ENCODE results near the gene CMPK1. TPM values are rescaled to one million over a fixed set of nuclear protein-coding genes. Genes with fewer than 3 reads are reported as not detected.

CMPK1 gene
- total and polyA plus RNA-seq, 10 of the 15 experiments (the other 5 are each of a cell fraction or from before 2014, with no cell fraction given) = 43.7 to 159 (median 85.6) TPM

DNA sequence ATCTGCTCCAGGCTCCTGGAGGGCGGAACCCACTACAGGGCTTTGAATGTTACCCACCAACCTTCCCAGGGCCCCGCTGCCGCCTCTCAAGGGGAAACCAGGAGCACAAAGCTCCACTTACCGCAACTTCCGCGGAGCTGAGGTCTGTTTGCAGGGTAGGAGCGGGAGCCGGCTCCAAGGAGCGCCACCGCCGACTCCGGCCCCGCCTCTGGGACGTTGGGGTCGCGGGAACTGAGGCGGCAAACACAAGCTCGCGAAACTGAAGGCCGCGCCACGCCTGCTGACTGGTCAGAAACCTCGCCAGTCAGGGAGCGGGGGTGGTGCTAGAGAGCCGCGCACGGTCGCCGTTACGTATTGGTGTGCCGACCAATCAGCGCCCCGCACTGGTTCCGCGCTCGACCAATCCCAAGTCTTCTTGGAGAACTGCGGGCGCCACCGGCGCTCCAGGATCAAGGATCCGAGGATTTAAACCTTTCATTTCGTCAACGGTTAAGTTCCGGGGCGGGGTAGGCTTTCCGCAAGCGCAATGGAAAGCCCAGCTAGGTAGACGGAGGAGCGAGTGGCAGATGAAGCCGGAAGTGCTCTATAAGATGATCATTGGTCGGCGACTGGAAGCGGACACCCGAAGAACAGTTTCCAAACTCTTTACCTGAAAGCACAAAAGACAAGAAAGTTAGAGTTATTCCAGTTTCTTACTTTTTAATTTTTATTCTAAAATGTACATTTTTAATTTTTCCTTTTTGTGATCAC is 19.5 kb upstream of the CMPK1 start, which contains the start of gene STIL (continued):
- TF ChIP-seq, protein P1, sequence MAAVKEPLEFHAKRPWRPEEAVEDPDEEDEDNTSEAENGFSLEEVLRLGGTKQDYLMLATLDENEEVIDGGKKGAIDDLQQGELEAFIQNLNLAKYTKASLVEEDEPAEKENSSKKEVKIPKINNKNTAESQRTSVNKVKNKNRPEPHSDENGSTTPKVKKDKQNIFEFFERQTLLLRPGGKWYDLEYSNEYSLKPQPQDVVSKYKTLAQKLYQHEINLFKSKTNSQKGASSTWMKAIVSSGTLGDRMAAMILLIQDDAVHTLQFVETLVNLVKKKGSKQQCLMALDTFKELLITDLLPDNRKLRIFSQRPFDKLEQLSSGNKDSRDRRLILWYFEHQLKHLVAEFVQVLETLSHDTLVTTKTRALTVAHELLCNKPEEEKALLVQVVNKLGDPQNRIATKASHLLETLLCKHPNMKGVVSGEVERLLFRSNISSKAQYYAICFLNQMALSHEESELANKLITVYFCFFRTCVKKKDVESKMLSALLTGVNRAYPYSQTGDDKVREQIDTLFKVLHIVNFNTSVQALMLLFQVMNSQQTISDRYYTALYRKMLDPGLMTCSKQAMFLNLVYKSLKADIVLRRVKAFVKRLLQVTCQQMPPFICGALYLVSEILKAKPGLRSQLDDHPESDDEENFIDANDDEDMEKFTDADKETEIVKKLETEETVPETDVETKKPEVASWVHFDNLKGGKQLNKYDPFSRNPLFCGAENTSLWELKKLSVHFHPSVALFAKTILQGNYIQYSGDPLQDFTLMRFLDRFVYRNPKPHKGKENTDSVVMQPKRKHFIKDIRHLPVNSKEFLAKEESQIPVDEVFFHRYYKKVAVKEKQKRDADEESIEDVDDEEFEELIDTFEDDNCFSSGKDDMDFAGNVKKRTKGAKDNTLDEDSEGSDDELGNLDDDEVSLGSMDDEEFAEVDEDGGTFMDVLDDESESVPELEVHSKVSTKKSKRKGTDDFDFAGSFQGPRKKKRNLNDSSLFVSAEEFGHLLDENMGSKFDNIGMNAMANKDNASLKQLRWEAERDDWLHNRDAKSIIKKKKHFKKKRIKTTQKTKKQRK (IDR thresholded peaks at IDR 0.05; ENCODE audit: low read depth, low read length) = no peak
- TF ChIP-seq ZSCAN29 (IDR thresholded peaks at IDR 0.05) (no peak), ZNF207 (IDR thresholded peaks at IDR 0.05; ENCODE audit: borderline replicate concordance) (no peak; the same call in 1 of the 2 replicates), RCOR1 (conservative IDR thresholded peaks at IDR 0.05; ENCODE audit: low read depth, low read length) (0 out of 2 replicates have a peak, but pooled peaks have one; percentile 56), SUZ12 (IDR thresholded peaks at IDR 0.05; ENCODE audit: unreplicated experiment) (no peak), RAD51 (IDR thresholded peaks at IDR 0.05) (no peak), TBL1XR1 (IDR thresholded peaks at IDR 0.05; ENCODE audit: low read depth, low read length) (no peak), HCFC1 (IDR thresholded peaks at IDR 0.05; ENCODE audit: low read length) (peak; percentile 27; the same call in 1 of the 2 replicates), KLF5 (IDR thresholded peaks at IDR 0.05; ENCODE audit: partially characterized antibody) (no peak), SIN3A (IDR thresholded peaks at IDR 0.05; ENCODE audit: low read depth, low read length) (peak; percentile 99), GABPA (IDR thresholded peaks at IDR 0.05; ENCODE audit: low read depth) (peak; percentile 78), CHD1 (IDR thresholded peaks at IDR 0.05; ENCODE audit: low read depth, low read length) (no peak), ESRRA (IDR thresholded peaks at IDR 0.05; ENCODE audit: low read length) (no peak), NFYB (IDR thresholded peaks at IDR 0.05; ENCODE audit: insufficient read depth, low read depth, low read length) (peak; percentile 96), CHD4 (IDR thresholded peaks at IDR 0.05) (no peak), SREBF1 (IDR thresholded peaks at IDR 0.05; ENCODE audit: low read length) (no peak), PAX8 (IDR thresholded peaks at IDR 0.05) (no peak), CHD2 (IDR thresholded peaks at IDR 0.05; ENCODE audit: borderline replicate concordance, low read depth, low read length) (peak; percentile 94), IKZF2 (IDR thresholded peaks at IDR 0.05) (peak; percentile 50 to 82; a peak in 3 of 4 replicates)
- TF ChIP-seq, protein P2, sequence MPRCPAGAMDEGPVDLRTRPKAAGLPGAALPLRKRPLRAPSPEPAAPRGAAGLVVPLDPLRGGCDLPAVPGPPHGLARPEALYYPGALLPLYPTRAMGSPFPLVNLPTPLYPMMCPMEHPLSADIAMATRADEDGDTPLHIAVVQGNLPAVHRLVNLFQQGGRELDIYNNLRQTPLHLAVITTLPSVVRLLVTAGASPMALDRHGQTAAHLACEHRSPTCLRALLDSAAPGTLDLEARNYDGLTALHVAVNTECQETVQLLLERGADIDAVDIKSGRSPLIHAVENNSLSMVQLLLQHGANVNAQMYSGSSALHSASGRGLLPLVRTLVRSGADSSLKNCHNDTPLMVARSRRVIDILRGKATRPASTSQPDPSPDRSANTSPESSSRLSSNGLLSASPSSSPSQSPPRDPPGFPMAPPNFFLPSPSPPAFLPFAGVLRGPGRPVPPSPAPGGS (IDR thresholded peaks at IDR 0.05; ENCODE audit: borderline replicate concordance, insufficient read depth, low read depth, low read length, poor library complexity, severe bottlenecking) = no peak
- TF ChIP-seq, protein P3, sequence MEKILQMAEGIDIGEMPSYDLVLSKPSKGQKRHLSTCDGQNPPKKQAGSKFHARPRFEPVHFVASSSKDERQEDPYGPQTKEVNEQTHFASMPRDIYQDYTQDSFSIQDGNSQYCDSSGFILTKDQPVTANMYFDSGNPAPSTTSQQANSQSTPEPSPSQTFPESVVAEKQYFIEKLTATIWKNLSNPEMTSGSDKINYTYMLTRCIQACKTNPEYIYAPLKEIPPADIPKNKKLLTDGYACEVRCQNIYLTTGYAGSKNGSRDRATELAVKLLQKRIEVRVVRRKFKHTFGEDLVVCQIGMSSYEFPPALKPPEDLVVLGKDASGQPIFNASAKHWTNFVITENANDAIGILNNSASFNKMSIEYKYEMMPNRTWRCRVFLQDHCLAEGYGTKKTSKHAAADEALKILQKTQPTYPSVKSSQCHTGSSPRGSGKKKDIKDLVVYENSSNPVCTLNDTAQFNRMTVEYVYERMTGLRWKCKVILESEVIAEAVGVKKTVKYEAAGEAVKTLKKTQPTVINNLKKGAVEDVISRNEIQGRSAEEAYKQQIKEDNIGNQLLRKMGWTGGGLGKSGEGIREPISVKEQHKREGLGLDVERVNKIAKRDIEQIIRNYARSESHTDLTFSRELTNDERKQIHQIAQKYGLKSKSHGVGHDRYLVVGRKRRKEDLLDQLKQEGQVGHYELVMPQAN (conservative IDR thresholded peaks at IDR 0.05) = peak; percentile 100
- TF ChIP-seq, protein P4, sequence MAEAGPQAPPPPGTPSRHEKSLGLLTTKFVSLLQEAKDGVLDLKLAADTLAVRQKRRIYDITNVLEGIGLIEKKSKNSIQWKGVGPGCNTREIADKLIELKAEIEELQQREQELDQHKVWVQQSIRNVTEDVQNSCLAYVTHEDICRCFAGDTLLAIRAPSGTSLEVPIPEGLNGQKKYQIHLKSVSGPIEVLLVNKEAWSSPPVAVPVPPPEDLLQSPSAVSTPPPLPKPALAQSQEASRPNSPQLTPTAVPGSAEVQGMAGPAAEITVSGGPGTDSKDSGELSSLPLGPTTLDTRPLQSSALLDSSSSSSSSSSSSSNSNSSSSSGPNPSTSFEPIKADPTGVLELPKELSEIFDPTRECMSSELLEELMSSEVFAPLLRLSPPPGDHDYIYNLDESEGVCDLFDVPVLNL (IDR thresholded peaks at IDR 0.05; ENCODE audit: low read depth, low read length) = peak; percentile 100
- TF ChIP-seq, protein P5, sequence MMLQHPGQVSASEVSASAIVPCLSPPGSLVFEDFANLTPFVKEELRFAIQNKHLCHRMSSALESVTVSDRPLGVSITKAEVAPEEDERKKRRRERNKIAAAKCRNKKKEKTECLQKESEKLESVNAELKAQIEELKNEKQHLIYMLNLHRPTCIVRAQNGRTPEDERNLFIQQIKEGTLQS (IDR thresholded peaks at IDR 0.05; ENCODE audit: borderline replicate concordance, extremely low read depth, low read depth, low read length) = no peak
